ENCODE results near the gene LNX1. TPM values are rescaled to one million over a fixed set of nuclear protein-coding genes. Genes with fewer than 3 reads are reported as not detected.

The LNX1 gene
- polyA plus RNA-seq, 1 experiment, result 2.6 TPM

GRCh38 chr4:53616219-53616618, 24.9 kb upstream of the LNX1 start:
- CTCF ChIA-PET, result interaction anchor here (0.9 to 1.3 kb wide), 3 partner anchors 126 to 314 kb away, joined by 3 read pairs; no protein-coding TSS in a partner anchor

GRCh38 chr4:53614591-53614990, 23.3 kb upstream of the LNX1 start:
- H3K4me3 ChIP-seq (ENCODE audit: low read depth, low read length), result no peak overlapping the region
- POLR2A ChIA-PET, result no interaction called here
- H3K27ac ChIP-seq (ENCODE audit: low read depth, low read length), result no peak overlapping the region
- peak; percentile 28; the same call in 1 of the 2 replicates for TF ChIP-seq CTCF (IDR thresholded peaks at IDR 0.05; ENCODE audit: low read depth, low read length)
- H3K27me3 ChIP-seq (ENCODE audit: control insufficient read depth, insufficient read depth, low read length), result no peaks in the 10 kb centered on the region
- CTCF ChIA-PET, result no interaction called here
- H3K9me3 ChIP-seq (ENCODE audit: control insufficient read depth, insufficient read depth, low read length), result no peaks in the 10 kb centered on the region
- no peak for DNase-seq (ENCODE audit: low read depth, low spot score)

More at GRCh38 chr4:53616219-53616618, 24.9 kb upstream of the LNX1 start:
- Histone ChIP-seq H3K4me3 (ENCODE audit: low read depth, low read length) (no peak overlapping the region), H3K9me3 (ENCODE audit: control insufficient read depth, insufficient read depth, low read length) (no peaks in the 10 kb centered on the region), H3K27me3 (ENCODE audit: control insufficient read depth, insufficient read depth, low read length) (no peaks in the 10 kb centered on the region), H3K27ac (ENCODE audit: low read depth, low read length) (no peak overlapping the region)
- DNase-seq (ENCODE audit: low read depth, low spot score), result no peak
- no peak for TF ChIP-seq CTCF (IDR thresholded peaks at IDR 0.05; ENCODE audit: low read depth, low read length)
- POLR2A ChIA-PET, result interaction anchor here (0.6 kb wide), 1 partner anchor 103 kb away, joined by 3 read pairs; no protein-coding TSS in a partner anchor

GRCh38 chr4:53613428-53613827, 22.1 kb upstream of the LNX1 start:
- no peak for DNase-seq (ENCODE audit: low read depth, low spot score)
- POLR2A ChIA-PET, result no interaction called here
- Histone ChIP-seq H3K27ac (ENCODE audit: low read depth, low read length) (no peak overlapping the region), H3K27me3 (ENCODE audit: control insufficient read depth, insufficient read depth, low read length) (no peaks in the 10 kb centered on the region), H3K9me3 (ENCODE audit: control insufficient read depth, insufficient read depth, low read length) (no peaks in the 10 kb centered on the region), H3K4me3 (ENCODE audit: low read depth, low read length) (no peak overlapping the region)
- TF ChIP-seq CTCF (IDR thresholded peaks at IDR 0.05; ENCODE audit: low read depth, low read length), result no peak
- CTCF ChIA-PET, result no interaction called here

- TF ChIP-seq CTCF (IDR thresholded peaks at IDR 0.05; ENCODE audit: low read depth, low read length), result no peak
- DNase-seq (ENCODE audit: low read depth, low spot score), result no peak
- ChIA-PET CTCF (no interaction called here), POLR2A (no interaction called here)
- Histone ChIP-seq H3K9me3 (ENCODE audit: control insufficient read depth, insufficient read depth, low read length) (no peaks in the 10 kb centered on the region), H3K27ac (ENCODE audit: low read depth, low read length) (no peak overlapping the region), H3K27me3 (ENCODE audit: control insufficient read depth, insufficient read depth, low read length) (no peaks in the 10 kb centered on the region), H3K4me3 (ENCODE audit: low read depth, low read length) (no peak overlapping the region)
Observed at GRCh38 chr4:53608649-53609048, 17.4 kb upstream of the LNX1 start.

GRCh38 chr4:53608242-53608641, 17.0 kb upstream of the LNX1 start:
- ChIA-PET CTCF (no interaction called here), POLR2A (no interaction called here)
- H3K9me3 ChIP-seq (ENCODE audit: control insufficient read depth, insufficient read depth, low read length), result no peaks in the 10 kb centered on the region
- no peak overlapping the region for H3K27ac ChIP-seq (ENCODE audit: low read depth, low read length)
- no peak for DNase-seq (ENCODE audit: low read depth, low spot score)
- H3K4me3 ChIP-seq (ENCODE audit: low read depth, low read length), result no peak overlapping the region
- no peak for TF ChIP-seq CTCF (IDR thresholded peaks at IDR 0.05; ENCODE audit: low read depth, low read length)
- H3K27me3 ChIP-seq (ENCODE audit: control insufficient read depth, insufficient read depth, low read length), result no peaks in the 10 kb centered on the region
